HepG2 (cell line): ENCODE measurements around the gene LEMD2. TPM values are rescaled to one million over a fixed set of nuclear protein-coding genes. Genes with fewer than 3 reads are reported as not detected.

Experiments
- ARID3A ChIP-seq: IDR thresholded peaks from 2 replicates; pipeline ENCODE4 v1.6.1; 2012; ENCODE audit warnings: low read depth, low read length, improper control_type of control experiment
- ARNTL ChIP-seq: sonication (generic); formaldehyde crosslinking; IDR thresholded peaks from 2 replicates; pipeline ENCODE4 v1.4.0; 2020; ENCODE audit warnings: mild to moderate bottlenecking, missing genetic modification reagents
- BHLHE40 ChIP-seq: IDR thresholded peaks from 2 replicates; pipeline ENCODE4 v1.6.1; 2011; ENCODE audit warnings: low read length, improper control_type of control experiment
- GTF3A ChIP-seq: sonication (generic); formaldehyde crosslinking; conservative IDR thresholded peaks from 2 replicates; pipeline ENCODE4 v1.4.0; 2020; ENCODE audit warnings: mild to moderate bottlenecking, missing genetic modification reagents
- HOMEZ ChIP-seq: IDR thresholded peaks from 2 replicates; pipeline ENCODE4 v1.6.1; 2016; ENCODE audit warnings: low read depth
- KIAA2018 ChIP-seq: sonication (generic); formaldehyde crosslinking; IDR thresholded peaks from 2 replicates; pipeline ENCODE4 v1.5.0; 2020; ENCODE audit warnings: mild to moderate bottlenecking, missing genetic modification reagents, borderline replicate concordance
- MED13 ChIP-seq: sonication (generic); formaldehyde crosslinking; IDR thresholded peaks from 2 replicates; pipeline ENCODE4 v1.5.0; 2020; ENCODE audit warnings: missing genetic modification reagents
- TCF7 ChIP-seq: sonication (generic); IDR thresholded peaks from 2 replicates; pipeline ENCODE4 v1.6.1; 2016; ENCODE audit warnings: antibody characterized with exemption, low read depth
- ZFP36L2 ChIP-seq: sonication (generic); formaldehyde crosslinking; IDR thresholded peaks from 2 replicates; pipeline ENCODE4 v1.4.0; 2020; ENCODE audit warnings: missing genetic modification reagents
- ZNF432 ChIP-seq: sonication (generic); formaldehyde crosslinking; IDR thresholded peaks from 2 replicates; pipeline ENCODE4 v1.5.0; 2020; ENCODE audit warnings: missing genetic modification reagents, mild to moderate bottlenecking, borderline replicate concordance
- ZNF646 ChIP-seq: sonication (generic); formaldehyde crosslinking; IDR thresholded peaks from 2 replicates; pipeline ENCODE4 v1.9.0; 2021; ENCODE audit warnings: mild to moderate bottlenecking, missing genetic modification reagents
- ZNF772 ChIP-seq: sonication (generic); formaldehyde crosslinking; IDR thresholded peaks from 2 replicates; pipeline ENCODE4 v1.5.0; 2020; ENCODE audit warnings: mild to moderate bottlenecking, missing genetic modification reagents
- polyA plus RNA-seq, 8 experiments: library from polyadenylated mRNA; depleted of rRNA in 3 of 8; stranded (reverse) in 7 of 8; unstranded in 1 of 8; fragments of >200 nt; fragmentation: Illumina TruSeq in 4 of 8; extraction: Trizol in 4 of 8; gene quantifications; 2 replicates each; pipeline versions ENCODE4 v1.2.1 to v1.2.3, GENCODE V29; 2011 to 2016; ENCODE audit warnings: low read depth in 4 of 8, missing spikeins in 1 of 8, mixed read lengths in 1 of 8; ENCODE audit not compliant: insufficient read depth in 1 of 8
- total RNA-seq, 5 experiments: library from RNA; depleted of rRNA; stranded (reverse); fragments of >200 nt; fragmentation: Illumina TruSeq; extraction: Trizol; gene quantifications; 2 replicates each; pipeline ENCODE4 v1.2.3, GENCODE V29; 2016; ENCODE audit warnings: low read depth in 1 of 5

Gene LEMD2
- total and polyA plus RNA-seq, 2 of the 13 experiments (the other 11 are each of a cell fraction or from before 2014, with no cell fraction given) = 45.2 to 62.9 TPM

- TF ChIP-seq KIAA2018 = no peak
- TF ChIP-seq HOMEZ = peak; percentile 54; the same call in 1 of the 2 replicates
- peak; percentile 70; the same call in 1 of the 2 replicates for TF ChIP-seq ARNTL (CRISPR knock-in tag)
- no peak for TF ChIP-seq BHLHE40
- TF ChIP-seq ARID3A = no peak
- TF ChIP-seq MED13 (CRISPR knock-in tag) = peak; percentile 71; the same call in 1 of the 2 replicates
- 0 out of 2 replicates have a peak, but pooled peaks have one; percentile 53 for TF ChIP-seq ZNF772 (CRISPR knock-in tag)
- peak; percentile 95; the same call in 1 of the 2 replicates for TF ChIP-seq ZFP36L2 (CRISPR knock-in tag)
- no peak for TF ChIP-seq GTF3A (CRISPR knock-in tag)
- no peak for TF ChIP-seq ZNF646 (CRISPR knock-in tag)
- TF ChIP-seq TCF7 = no peak
- no peak for TF ChIP-seq ZNF432
Observed at GRCh38 chr6:33812669-33813068, 23.7 kb upstream of the LEMD2 start (continued).
